Heart right ventricle (tissue), 16 donors: ENCODE measurements around the gene KLK12. TPM values are rescaled to one million over a fixed set of nuclear protein-coding genes. Genes with fewer than 3 reads are reported as not detected.

Source experiments
- ATAC-seq, 8 donors: fragments of 200-7000 bp; cut with Tn5 transposase; one replicate each; pipeline ENCODE4 v1.9.1; 2020; ENCODE audit warnings: mild to moderate bottlenecking in 8 of 8, moderate library complexity in 8 of 8, moderate number of reproducible peaks in 1 of 8
- DNase-seq, 2 donors: peaks; one replicate each; pipeline ENCODE4 v3.0.0-alpha.2; 2020
- H3K27ac ChIP-seq, 10 donors: fragments of 200-600 bp; sonication (generic) in 2 of 10; one replicate each; pipeline versions ENCODE4 v1.5.0 to v1.8.0; 2020 to 2022; ENCODE audit warnings: mild to moderate bottlenecking in 3 of 10
- H3K27me3 ChIP-seq, 7 donors: fragments of 200-600 bp; one replicate each; pipeline ENCODE4 v1.8.0; 2021 to 2022; ENCODE audit warnings: mild to moderate bottlenecking in 2 of 7
- H3K36me3 ChIP-seq, 9 donors: fragments of 200-600 bp; sonication (generic) in 1 of 9; one replicate each; pipeline versions ENCODE4 v1.5.0 to v1.8.0; 2020 to 2022; ENCODE audit warnings: mild to moderate bottlenecking in 2 of 9
- H3K4me1 ChIP-seq, 9 donors: fragments of 200-600 bp; sonication (generic) in 1 of 9; one replicate each; pipeline versions ENCODE4 v1.5.0 to v1.8.0; 2020 to 2022; ENCODE audit warnings: mild to moderate bottlenecking in 4 of 9
- H3K4me3 ChIP-seq, 10 donors: fragments of 200-600 bp; sonication (generic) in 2 of 10; one replicate each; pipeline versions ENCODE4 v1.5.0 to v1.8.0; 2020 to 2022; ENCODE audit warnings: mild to moderate bottlenecking in 7 of 10, moderate library complexity in 2 of 10
- H3K9me3 ChIP-seq, 11 donors: fragments of 200-600 bp in 10 of 11; sonication (generic) in 2 of 11; one replicate each; pipeline versions ENCODE4 v1.5.0 to v1.8.0; 2013 to 2022; ENCODE audit warnings: mild to moderate bottlenecking in 2 of 11, control low read depth in 1 of 11, moderate library complexity in 1 of 11
- CTCF ChIP-seq, 9 donors: fragments of 200-600 bp; sonication (generic) in 2 of 9; IDR thresholded peaks; one replicate each; pipeline versions ENCODE4 v1.5.0 to v1.8.0; 2021 to 2022; ENCODE audit warnings: antibody characterized with exemption in 9 of 9, mild to moderate bottlenecking in 5 of 9, moderate library complexity in 1 of 9
- WGBS, 2 donors: extraction: QIAGEN DNeasy Blood & Tissue Kit; methylation state at CpG; one replicate each; pipeline ENCODE4 v1.1.7; 2013; ENCODE audit warnings: inconsistent platforms in 1 of 2; 5-methylcytosine and 5-hydroxymethylcytosine counted together
- intact Hi-C, 10 donors: fragments of 100-400 bp; cut with DNase I; formaldehyde crosslinking; loops; one replicate each; pipeline versions ENCODE4 v1.11.1 to v1.14.2; 2022
- polyA plus RNA-seq, 2 donors: library from polyadenylated mRNA; stranded (reverse); fragments of 200-250 nt; gene quantifications; one replicate each; pipeline ENCODE4 v1.2.3, GENCODE V29; 2013
- total RNA-seq, 10 donors: library from RNA; stranded (reverse); fragmentation: NEBNext Ultra II Directional in 3 of 10; extraction: Animal tissue kit (Norgen Biotek cat#: 25700) in 3 of 10; gene quantifications; one replicate each; pipeline versions ENCODE4 v1.2.1 to v1.2.4, GENCODE V29; 2021 to 2023
- donor health status: Arrhythmogenic right ventricular cardiomyopathy.
- donor health status: ischemic (EF 13 %, LVEDD 7.1; RV severe dilation, severe dysfunction).
- donor health status: healthy with polysubstance abuse.
- donor health status: DM: no; HTN: yes; CAD: no.
- donor health status: DM: no; HTN: no; CAD: no.
- donor health status: ischemic (EF 25% LVEDD 6.9; RV normal size, moderate dysfunction).
- donor health status: ischemic (EF 25% LVEDD 5.7; RV mildly dilated, moderate dysfunction).
- donor health status: healthy.
- donor health status: DM: yes; HTN: yes; CAD: no.
- donor health status: Ischemic cardiomyopathy.
- donor health status: ischemic (EF 35%, LVEDD 5.7; RV mildly dilated, moderate dysfunction).
- donor health status: nonischemic (EF 11% LVEDD 7.7; RV severe dilation, severe dysfunction).
- donor health status: DM: yes; HTN: yes; CAD: no.
- donor health status: PGD.
- donor health status: ischemic (EF 29% LVEDD 5.4; RV normal size, mild dysfunction).
- donor health status: nonischemic (EF 23%, LVEDD 6.1; RV moderate dilation, normal function).

The KLK12 gene
- total and polyA plus RNA-seq, 12 donors, result not detected

- Histone ChIP-seq H3K36me3 (no peaks in the 10 kb centered on the region), H3K4me3 (peak within 1 kb of the TSS in 9 of 10 donors; percentile 17 to 46 (median 29)), H3K27me3 (peaks cover 0 to 37% (median 21%) of the 10 kb centered on the region in 7 donors), H3K9me3 (no peaks in the 10 kb centered on the region), H3K4me1 (peaks cover 0 to 16% (median 9%) of the 10 kb centered on the region in 9 donors), H3K27ac (peak within 1 kb of the TSS in 3 of 10 donors; percentile 28 to 36 (median 31))
- no peak for TF ChIP-seq CTCF (IDR thresholded peaks at IDR 0.05)
- peak; percentile 51 to 60 for DNase-seq
- 10 to 13% methylated on average over 38 of the region's 38 CpGs for WGBS, 2 donors
- intact Hi-C loops, result no loop called here
- ATAC-seq, result peak; percentile 74 to 91 (median 88)
These were observed 29.9 kb upstream of the KLK12 start, which contains the start of gene KLK13 for GRCh38 chr19:51064534-51065220. KLK13 (minus strand) TSS chr19:51065092; CDS start chr19:51065067, 25 bp downstream.

- Histone ChIP-seq H3K4me3 (no peak overlapping the region), H3K27ac (no peak overlapping the region), H3K27me3 (peaks cover 0 to 42% (median 22%) of the 10 kb centered on the region in 7 donors), H3K36me3 (no peaks in the 10 kb centered on the region), H3K4me1 (peaks cover 0 to 16% (median 9%) of the 10 kb centered on the region in 9 donors), H3K9me3 (no peaks in the 10 kb centered on the region)
- WGBS, 2 donors, result 90 to 91% methylated on average over 7 of the region's 7 CpGs
- DNase-seq, result no peak
- no peak for ATAC-seq
- TF ChIP-seq CTCF (IDR thresholded peaks at IDR 0.05), result no peak
- intact Hi-C loops, result no loop called here
These were observed 28.9 kb upstream of the KLK12 start for GRCh38 chr19:51063664-51064063.

- WGBS, 2 donors, result 0 to 12% methylated on average over 1 of the region's 1 CpG
- Histone ChIP-seq H3K4me1 (peaks cover 0 to 14% (median 9%) of the 10 kb centered on the region in 9 donors), H3K9me3 (no peaks in the 10 kb centered on the region), H3K36me3 (no peaks in the 10 kb centered on the region), H3K27ac (no peak overlapping the region), H3K4me3 (no peak overlapping the region), H3K27me3 (peaks cover 0 to 46% (median 22%) of the 10 kb centered on the region in 7 donors)
- intact Hi-C loops, result no loop called here
- TF ChIP-seq CTCF (IDR thresholded peaks at IDR 0.05), result no peak
- DNase-seq (no peak), ATAC-seq (no peak)
These were observed 26.2 kb upstream of the KLK12 start for GRCh38 chr19:51060973-51061372.

- Histone ChIP-seq H3K9me3 (no peaks in the 10 kb centered on the region), H3K4me1 (peaks cover 0 to 12% (median 8%) of the 10 kb centered on the region in 9 donors), H3K4me3 (no peak overlapping the region), H3K36me3 (no peaks in the 10 kb centered on the region), H3K27me3 (peaks cover 0 to 41% (median 20%) of the 10 kb centered on the region in 7 donors), H3K27ac (no peak overlapping the region)
- DNase-seq (no peak), ATAC-seq (no peak)
- no peak for TF ChIP-seq CTCF (IDR thresholded peaks at IDR 0.05)
- intact Hi-C loops, result no loop called here
- WGBS, 2 donors, result 63% methylated on average over 4 of the region's 4 CpGs
These were observed 25.5 kb upstream of the KLK12 start for GRCh38 chr19:51060336-51060735.
